ENCODE data around the gene IKZF1. TPM values are rescaled to one million over a fixed set of nuclear protein-coding genes. Genes with fewer than 3 reads are reported as not detected.

Gene IKZF1
- total and polyA plus RNA-seq, 9 of the 15 experiments (the other 6 are each of a cell fraction or from before 2014, with no cell fraction given), result 12.6 to 85.3 (median 44.7) TPM

DNA sequence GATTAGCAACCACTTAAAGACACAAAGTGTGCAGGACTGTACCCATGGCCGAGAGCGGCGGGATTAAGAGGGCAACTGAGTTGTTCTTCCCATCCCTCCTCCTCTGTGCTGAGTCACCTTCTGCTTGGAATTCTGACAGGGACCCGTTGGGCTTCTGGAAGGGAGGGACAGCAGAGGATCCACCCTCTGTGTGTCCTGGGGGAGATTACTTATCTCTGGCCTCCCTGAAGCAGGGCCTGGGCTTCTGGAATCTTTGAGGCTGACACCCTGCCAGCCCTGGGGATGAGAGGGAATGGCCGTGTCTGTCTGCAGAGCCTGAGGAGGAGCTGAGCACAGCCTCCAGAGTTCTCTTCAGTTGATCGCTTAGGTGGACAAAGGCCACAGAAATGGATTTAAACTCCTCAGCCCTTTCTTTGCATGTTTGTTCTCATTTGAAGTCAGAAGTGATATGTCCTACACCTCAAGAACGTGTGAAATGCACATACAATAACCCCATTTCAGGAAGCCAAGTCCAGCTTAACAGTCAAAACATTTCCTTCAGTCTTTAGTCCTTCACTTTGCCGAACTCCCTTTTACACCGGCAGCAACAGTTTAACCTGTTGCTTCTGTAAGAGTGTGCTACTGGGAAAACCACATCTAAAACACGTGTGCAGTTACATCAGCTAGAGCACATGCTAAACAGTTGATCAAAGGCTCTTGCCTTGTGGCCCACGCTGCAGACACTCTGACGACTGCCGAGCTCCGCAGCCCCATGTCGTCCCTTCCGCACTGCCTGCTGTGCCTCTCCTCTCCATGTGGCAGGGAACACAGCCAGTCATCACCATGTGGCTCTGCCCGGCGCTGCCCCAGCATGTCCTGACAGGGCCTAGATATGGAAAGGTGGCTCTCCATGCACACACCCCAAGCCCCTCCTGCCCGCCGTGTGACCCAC lies 55.7 kb downstream of the IKZF1 start (continued):
- TF ChIP-seq MXD1 (CRISPR knock-in tag; IDR thresholded peaks at IDR 0.05; ENCODE audit: borderline replicate concordance, poor library complexity, severe bottlenecking) (no peak), TBP (optimal IDR thresholded peaks at IDR 0.05; ENCODE audit: low read depth, low read length) (no peak), TAF7 (tag; IDR thresholded peaks at IDR 0.05) (no peak), CREB1 (IDR thresholded peaks at IDR 0.05) (no peak), CREB1 (CRISPR knock-in tag; IDR thresholded peaks at IDR 0.05) (no peak), PRMT5 (CRISPR knock-in tag; IDR thresholded peaks at IDR 0.05) (no peak), NCOR1 (IDR thresholded peaks at IDR 0.05) (peak; percentile 76), ZFP36 (IDR thresholded peaks at IDR 0.05; ENCODE audit: low read depth, low read length, partially characterized antibody) (no peak), POLR2AphosphoS5 (IDR thresholded peaks at IDR 0.05; ENCODE audit: control insufficient read depth, insufficient read depth, low read depth, low read length) (peak; percentile 70; the same call in 1 of the 2 replicates), OTX1 (CRISPR knock-in tag; IDR thresholded peaks at IDR 0.05) (no peak), SLC30A9 (CRISPR knock-in tag; IDR thresholded peaks at IDR 0.05) (no peak), FOXP1 (CRISPR knock-in tag; IDR thresholded peaks at IDR 0.05) (no peak)
- TF ChIP-seq, protein P1, sequence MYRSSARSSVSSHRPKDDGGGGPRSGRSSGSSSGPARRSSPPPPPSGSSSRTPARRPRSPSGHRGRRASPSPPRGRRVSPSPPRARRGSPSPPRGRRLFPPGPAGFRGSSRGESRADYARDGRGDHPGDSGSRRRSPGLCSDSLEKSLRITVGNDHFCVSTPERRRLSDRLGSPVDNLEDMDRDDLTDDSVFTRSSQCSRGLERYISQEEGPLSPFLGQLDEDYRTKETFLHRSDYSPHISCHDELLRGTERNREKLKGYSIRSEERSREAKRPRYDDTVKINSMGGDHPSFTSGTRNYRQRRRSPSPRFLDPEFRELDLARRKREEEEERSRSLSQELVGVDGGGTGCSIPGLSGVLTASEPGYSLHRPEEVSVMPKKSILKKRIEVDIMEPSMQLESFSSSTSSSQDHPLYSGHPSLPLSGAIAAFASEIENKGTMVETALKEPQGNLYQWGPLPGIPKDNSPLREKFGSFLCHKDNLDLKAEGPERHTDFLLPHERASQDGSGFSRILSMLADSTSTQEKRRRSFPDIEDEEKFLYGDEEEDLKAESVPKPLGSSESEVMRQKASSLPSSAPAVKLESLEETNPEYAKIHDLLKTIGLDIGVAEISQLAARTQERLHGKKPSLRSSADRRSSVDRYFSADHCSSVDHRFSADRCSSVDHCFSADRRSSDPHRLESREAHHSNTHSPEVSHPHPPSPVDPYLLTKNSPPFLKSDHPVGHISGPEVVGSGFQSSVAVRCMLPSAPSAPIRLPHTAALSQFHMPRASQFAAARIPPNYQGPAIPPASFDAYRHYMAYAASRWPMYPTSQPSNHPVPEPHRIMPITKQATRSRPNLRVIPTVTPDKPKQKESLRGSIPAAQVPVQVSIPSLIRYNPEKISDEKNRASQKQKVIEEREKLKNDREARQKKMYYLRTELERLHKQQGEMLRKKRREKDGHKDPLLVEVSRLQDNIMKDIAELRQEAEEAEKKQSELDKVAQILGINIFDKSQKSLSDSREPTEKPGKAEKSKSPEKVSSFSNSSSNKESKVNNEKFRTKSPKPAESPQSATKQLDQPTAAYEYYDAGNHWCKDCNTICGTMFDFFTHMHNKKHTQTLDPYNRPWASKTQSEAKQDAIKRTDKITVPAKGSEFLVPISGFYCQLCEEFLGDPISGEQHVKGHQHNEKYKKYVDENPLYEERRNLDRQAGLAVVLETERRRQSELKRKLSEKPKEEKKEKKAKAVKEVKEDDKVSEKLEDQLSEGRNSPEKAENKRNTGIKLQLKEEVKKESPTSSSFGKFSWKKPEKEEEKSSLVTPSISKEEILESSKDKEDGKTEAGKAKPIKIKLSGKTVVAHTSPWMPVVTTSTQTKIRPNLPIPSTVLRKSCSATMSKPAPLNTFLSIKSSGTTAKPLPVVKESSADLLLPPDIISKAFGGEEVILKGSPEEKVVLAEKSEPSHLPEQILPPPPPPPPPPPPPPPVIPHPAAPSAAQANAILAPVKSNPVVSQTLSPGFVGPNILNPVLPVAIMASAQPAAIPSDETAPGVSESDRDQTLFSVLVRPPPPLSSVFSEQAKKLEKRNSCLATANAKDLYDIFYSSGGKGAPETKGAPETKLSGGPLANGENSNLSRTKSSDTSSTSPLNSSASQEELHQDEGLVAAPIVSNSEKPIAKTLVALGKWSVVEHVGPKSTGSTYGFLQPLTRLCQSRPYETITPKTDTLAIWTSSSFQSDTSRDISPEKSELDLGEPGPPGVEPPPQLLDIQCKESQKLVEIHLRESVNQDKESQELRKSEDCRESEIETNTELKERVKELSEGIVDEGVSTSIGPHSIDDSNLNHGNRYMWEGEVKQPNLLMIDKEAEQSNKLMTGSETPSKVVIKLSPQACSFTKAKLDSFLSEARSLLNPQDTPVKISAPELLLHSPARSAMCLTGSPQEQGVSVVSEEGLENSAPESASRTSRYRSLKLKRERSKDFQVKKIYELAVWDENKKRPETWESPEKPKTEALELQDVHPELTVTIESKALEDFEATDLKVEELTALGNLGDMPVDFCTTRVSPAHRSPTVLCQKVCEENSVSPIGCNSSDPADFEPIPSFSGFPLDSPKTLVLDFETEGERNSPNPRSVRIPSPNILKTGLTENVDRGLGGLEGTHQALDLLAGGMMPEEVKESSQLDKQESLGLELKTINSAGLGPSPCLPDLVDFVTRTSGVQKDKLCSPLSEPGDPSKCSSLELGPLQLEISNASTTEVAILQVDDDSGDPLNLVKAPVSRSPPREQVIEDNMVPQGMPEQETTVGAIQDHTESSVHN (IDR thresholded peaks at IDR 0.05; ENCODE audit: borderline replicate concordance in 1 of 2, low read depth in 1 of 2), result no peak
- TF ChIP-seq, protein P2, sequence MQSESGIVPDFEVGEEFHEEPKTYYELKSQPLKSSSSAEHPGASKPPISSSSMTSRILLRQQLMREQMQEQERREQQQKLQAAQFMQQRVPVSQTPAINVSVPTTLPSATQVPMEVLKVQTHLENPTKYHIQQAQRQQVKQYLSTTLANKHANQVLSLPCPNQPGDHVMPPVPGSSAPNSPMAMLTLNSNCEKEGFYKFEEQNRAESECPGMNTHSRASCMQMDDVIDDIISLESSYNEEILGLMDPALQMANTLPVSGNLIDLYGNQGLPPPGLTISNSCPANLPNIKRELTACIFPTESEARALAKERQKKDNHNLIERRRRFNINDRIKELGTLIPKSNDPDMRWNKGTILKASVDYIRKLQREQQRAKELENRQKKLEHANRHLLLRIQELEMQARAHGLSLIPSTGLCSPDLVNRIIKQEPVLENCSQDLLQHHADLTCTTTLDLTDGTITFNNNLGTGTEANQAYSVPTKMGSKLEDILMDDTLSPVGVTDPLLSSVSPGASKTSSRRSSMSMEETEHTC (IDR thresholded peaks at IDR 0.05), result no peak
- TF ChIP-seq, protein P3, sequence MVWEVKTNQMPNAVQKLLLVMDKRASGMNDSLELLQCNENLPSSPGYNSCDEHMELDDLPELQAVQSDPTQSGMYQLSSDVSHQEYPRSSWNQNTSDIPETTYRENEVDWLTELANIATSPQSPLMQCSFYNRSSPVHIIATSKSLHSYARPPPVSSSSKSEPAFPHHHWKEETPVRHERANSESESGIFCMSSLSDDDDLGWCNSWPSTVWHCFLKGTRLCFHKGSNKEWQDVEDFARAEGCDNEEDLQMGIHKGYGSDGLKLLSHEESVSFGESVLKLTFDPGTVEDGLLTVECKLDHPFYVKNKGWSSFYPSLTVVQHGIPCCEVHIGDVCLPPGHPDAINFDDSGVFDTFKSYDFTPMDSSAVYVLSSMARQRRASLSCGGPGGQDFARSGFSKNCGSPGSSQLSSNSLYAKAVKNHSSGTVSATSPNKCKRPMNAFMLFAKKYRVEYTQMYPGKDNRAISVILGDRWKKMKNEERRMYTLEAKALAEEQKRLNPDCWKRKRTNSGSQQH (CRISPR knock-in tag; IDR thresholded peaks at IDR 0.05), result no peak
